ENCODE measurements around the gene EPHB1. TPM values are rescaled to one million over a fixed set of nuclear protein-coding genes. Genes with fewer than 3 reads are reported as not detected.

The EPHB1 gene
- total RNA-seq, 2 donors from 2014 or later: 2.3 to 21.2 TPM

DNA sequence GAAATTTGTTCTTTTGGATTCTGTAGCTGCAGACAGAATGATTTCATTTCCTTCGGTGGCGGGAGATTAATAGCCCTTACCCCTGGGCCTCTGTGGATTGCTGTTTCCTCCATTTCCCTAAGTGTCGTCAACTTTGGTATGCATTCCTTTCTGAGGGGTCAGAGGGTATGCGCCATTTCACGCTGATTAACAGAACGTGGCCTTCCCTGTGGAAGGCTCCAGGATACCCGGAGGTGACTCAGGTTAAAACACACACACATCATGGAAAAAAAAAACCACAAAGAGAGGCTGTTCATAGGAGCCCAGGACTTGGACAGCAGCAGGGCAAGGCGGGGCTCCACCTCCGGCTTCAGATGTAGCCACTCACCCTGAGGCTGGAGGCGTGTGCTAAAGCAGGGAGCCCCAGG, 51.9 kb downstream of the EPHB1 start:
- Histone ChIP-seq H3K36me3 (no peaks in the 10 kb centered on the region), H3K4me1 (replicated peaks) (no peaks in the 10 kb centered on the region), H3K9me3 (no peaks in the 10 kb centered on the region), H3K4me3 (no peak overlapping the region), H3K27me3 (replicated peaks; ENCODE audit: insufficient read depth) (no peaks in the 10 kb centered on the region), H3K27ac (no peak overlapping the region)
- intact Hi-C loops (cut with DNase I): no loop called here
- DNase-seq (ENCODE audit: low spot score): no peak
- 28% methylated on average over 10 of the region's 10 CpGs for WGBS
- TF ChIP-seq POLR2AphosphoS5 (IDR thresholded peaks at IDR 0.05) (no peak), POLR2A (IDR thresholded peaks at IDR 0.05) (no peak)
- TF ChIP-seq, protein P1, sequence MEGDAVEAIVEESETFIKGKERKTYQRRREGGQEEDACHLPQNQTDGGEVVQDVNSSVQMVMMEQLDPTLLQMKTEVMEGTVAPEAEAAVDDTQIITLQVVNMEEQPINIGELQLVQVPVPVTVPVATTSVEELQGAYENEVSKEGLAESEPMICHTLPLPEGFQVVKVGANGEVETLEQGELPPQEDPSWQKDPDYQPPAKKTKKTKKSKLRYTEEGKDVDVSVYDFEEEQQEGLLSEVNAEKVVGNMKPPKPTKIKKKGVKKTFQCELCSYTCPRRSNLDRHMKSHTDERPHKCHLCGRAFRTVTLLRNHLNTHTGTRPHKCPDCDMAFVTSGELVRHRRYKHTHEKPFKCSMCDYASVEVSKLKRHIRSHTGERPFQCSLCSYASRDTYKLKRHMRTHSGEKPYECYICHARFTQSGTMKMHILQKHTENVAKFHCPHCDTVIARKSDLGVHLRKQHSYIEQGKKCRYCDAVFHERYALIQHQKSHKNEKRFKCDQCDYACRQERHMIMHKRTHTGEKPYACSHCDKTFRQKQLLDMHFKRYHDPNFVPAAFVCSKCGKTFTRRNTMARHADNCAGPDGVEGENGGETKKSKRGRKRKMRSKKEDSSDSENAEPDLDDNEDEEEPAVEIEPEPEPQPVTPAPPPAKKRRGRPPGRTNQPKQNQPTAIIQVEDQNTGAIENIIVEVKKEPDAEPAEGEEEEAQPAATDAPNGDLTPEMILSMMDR (IDR thresholded peaks at IDR 0.05): no peak

DNA sequence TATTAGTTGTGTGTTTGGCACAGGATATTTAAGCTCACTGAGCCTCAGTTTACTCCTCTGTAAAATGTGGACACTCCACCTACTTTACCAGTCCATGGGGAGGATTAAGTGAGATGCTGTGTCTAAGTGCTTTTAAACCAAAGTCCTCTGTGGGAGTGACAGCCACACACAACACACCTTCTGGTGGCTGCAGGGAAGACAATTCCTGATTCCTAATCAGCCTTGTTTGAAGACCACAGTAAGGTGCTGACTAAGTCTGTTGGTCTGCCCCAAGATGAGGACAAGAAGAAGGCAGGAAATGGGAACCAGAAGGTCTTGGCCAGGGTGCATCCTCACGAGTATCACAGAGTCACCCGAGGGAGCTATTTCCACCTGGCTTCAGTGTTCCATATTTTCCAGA, 52.3 kb downstream of the EPHB1 start:
- DNase-seq (ENCODE audit: low spot score): no peak
- intact Hi-C loops (cut with DNase I): no loop called here

DNA sequence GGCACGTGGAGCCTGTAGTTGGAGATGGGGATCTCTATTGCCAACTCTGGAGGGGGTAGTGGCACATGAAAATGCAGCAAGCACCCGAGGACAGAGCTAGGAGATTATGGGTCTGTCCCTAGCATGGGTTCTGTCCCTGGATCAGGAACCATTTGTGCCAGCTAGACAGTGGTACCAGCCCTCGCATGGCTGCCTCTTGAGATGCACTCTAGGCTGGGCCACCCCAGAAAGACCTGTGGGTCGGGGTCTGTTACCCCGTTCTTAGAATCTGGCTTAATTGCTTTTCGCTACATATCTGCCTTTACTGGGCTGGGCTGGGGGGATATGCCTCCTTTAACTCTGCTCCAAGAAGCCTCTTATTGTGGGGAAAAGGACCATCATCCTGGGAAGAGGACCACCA, 54.5 kb downstream of the EPHB1 start:
- H3K9me3 ChIP-seq: no peaks in the 10 kb centered on the region

More for the DNA sequence above, 52.3 kb downstream of the EPHB1 start:
- Histone ChIP-seq H3K27ac (no peak overlapping the region), H3K4me1 (replicated peaks) (no peaks in the 10 kb centered on the region), H3K27me3 (replicated peaks; ENCODE audit: insufficient read depth) (no peaks in the 10 kb centered on the region), H3K36me3 (no peaks in the 10 kb centered on the region), H3K4me3 (no peak overlapping the region), H3K9me3 (no peaks in the 10 kb centered on the region)
- TF ChIP-seq POLR2A (IDR thresholded peaks at IDR 0.05): no peak
- TF ChIP-seq, protein P1 (IDR thresholded peaks at IDR 0.05): no peak
- no peak for TF ChIP-seq POLR2AphosphoS5 (IDR thresholded peaks at IDR 0.05)
- 41% methylated on average over 2 of the region's 2 CpGs for WGBS

GRCh38 chr3:134850761-134851160, 55.7 kb downstream of the EPHB1 start:
- Histone ChIP-seq H3K36me3 (no peaks in the 10 kb centered on the region), H3K27ac (no peak overlapping the region), H3K4me1 (replicated peaks) (no peaks in the 10 kb centered on the region), H3K9me3 (no peaks in the 10 kb centered on the region), H3K27me3 (replicated peaks; ENCODE audit: insufficient read depth) (no peaks in the 10 kb centered on the region), H3K4me3 (no peak overlapping the region)
- no peak for DNase-seq (ENCODE audit: low spot score)
- WGBS: 89% methylated on average over 3 of the region's 3 CpGs
- TF ChIP-seq, protein P1 (IDR thresholded peaks at IDR 0.05): no peak
- intact Hi-C loops (cut with DNase I): no loop called here

More for the DNA sequence above, 54.5 kb downstream of the EPHB1 start:
- no peaks in the 10 kb centered on the region for H3K36me3 ChIP-seq
- WGBS: 86% methylated on average over 6 of the region's 6 CpGs
- no peak overlapping the region for H3K27ac ChIP-seq
- H3K27me3 ChIP-seq (replicated peaks; ENCODE audit: insufficient read depth): no peaks in the 10 kb centered on the region
- TF ChIP-seq POLR2A (IDR thresholded peaks at IDR 0.05) (no peak), POLR2AphosphoS5 (IDR thresholded peaks at IDR 0.05) (no peak)
- TF ChIP-seq, protein P1 (IDR thresholded peaks at IDR 0.05): no peak
- no peaks in the 10 kb centered on the region for H3K4me1 ChIP-seq (replicated peaks)
- H3K4me3 ChIP-seq: no peak overlapping the region
- DNase-seq (ENCODE audit: low spot score): no peak
- intact Hi-C loops (cut with DNase I): no loop called here

GRCh38 chr3:134852132-134852531, 57.1 kb downstream of the EPHB1 start:
- Histone ChIP-seq H3K27me3 (replicated peaks; ENCODE audit: insufficient read depth) (no peaks in the 10 kb centered on the region), H3K27ac (no peak overlapping the region), H3K36me3 (no peaks in the 10 kb centered on the region), H3K9me3 (no peaks in the 10 kb centered on the region), H3K4me3 (no peak overlapping the region), H3K4me1 (replicated peaks) (no peaks in the 10 kb centered on the region)
- 93% methylated on average over 4 of the region's 4 CpGs for WGBS
- no peak for DNase-seq (ENCODE audit: low spot score)
- TF ChIP-seq POLR2AphosphoS5 (IDR thresholded peaks at IDR 0.05) (no peak), POLR2A (IDR thresholded peaks at IDR 0.05) (no peak)
- TF ChIP-seq, protein P1 (IDR thresholded peaks at IDR 0.05): no peak
- intact Hi-C loops (cut with DNase I): no loop called here
